PC-9 (cell line): ENCODE data around the gene SLC5A9. TPM values are rescaled to one million over a fixed set of nuclear protein-coding genes. Genes with fewer than 3 reads are reported as not detected.

Experiments used
- BruUV-seq: library from RNA; stranded (reverse); fragments of 400-500 nt; replicated peaks from 2 replicates; lab custom pipeline; 2021; lab: Mats Ljungman, UMichigan
- CTCF ChIA-PET: fragments of 300-600 bp; sonication (Branson Sonifier 250); formaldehyde crosslinking; loops from one replicate; lab custom pipeline; 2022; ENCODE audit warnings: antibody characterized with exemption; lab: Charles Lee
- POLR2A ChIA-PET: fragments of 300-600 bp; sonication (Branson Sonifier 250); formaldehyde crosslinking; loops from one replicate; lab custom pipeline; 2022; ENCODE audit warnings: antibody characterized with exemption; ENCODE audit not compliant: unreplicated experiment; lab: Charles Lee
- DNase-seq, 2 experiments: peaks; one replicate each; pipeline versions ENCODE4 v3.0.0 to v3.0.0-alpha.2; 2015 to 2022; ENCODE audit warnings: mixed read lengths in 1 of 2
- H2AFZ ChIP-seq: fragments of 200-600 bp; sonication (generic); 2 replicates; pipeline ENCODE4 v1.8.1; 2017; ENCODE audit warnings: antibody characterized with exemption
- H3F3A ChIP-seq: fragments of 200-600 bp; sonication (generic); 2 replicates; pipeline ENCODE4 v1.8.1; 2017; ENCODE audit warnings: antibody characterized with exemption, mild to moderate bottlenecking, low read depth; ENCODE audit not compliant: insufficient read depth
- H3K27ac ChIP-seq: fragments of 200-600 bp; sonication (generic); 2 replicates; pipeline ENCODE4 v1.6.1; 2016; ENCODE audit warnings: mixed run types
- H3K27me3 ChIP-seq: fragments of 200-600 bp; sonication (generic); 2 replicates; pipeline ENCODE4 v1.6.1; 2016; ENCODE audit warnings: low read depth, mixed run types; ENCODE audit not compliant: insufficient read depth
- H3K36me3 ChIP-seq: fragments of 200-600 bp; sonication (generic); 2 replicates; pipeline ENCODE4 v1.6.1; 2016; ENCODE audit warnings: low read depth, mixed run types
- H3K4me1 ChIP-seq: fragments of 200-600 bp; sonication (generic); replicated peaks from 2 replicates; pipeline ENCODE4 v1.6.1; 2016; ENCODE audit warnings: mixed run types; ENCODE audit not compliant: insufficient read depth
- H3K4me2 ChIP-seq: fragments of 200-600 bp; sonication (generic); 2 replicates; pipeline ENCODE4 v1.6.1; 2017; ENCODE audit warnings: mixed run types
- H3K4me3 ChIP-seq: fragments of 200-600 bp; sonication (generic); 2 replicates; pipeline ENCODE4 v1.6.1; 2016; ENCODE audit warnings: mixed run types
- H3K79me2 ChIP-seq: fragments of 200-600 bp; sonication (generic); 2 replicates; pipeline ENCODE4 v1.6.1; 2017; ENCODE audit warnings: low read depth, mixed run types
- H3K9me2 ChIP-seq: fragments of 200-600 bp; sonication (generic); 2 replicates; pipeline ENCODE4 v1.8.1; 2017; ENCODE audit warnings: mild to moderate bottlenecking; ENCODE audit not compliant: insufficient read depth
- H3K9me3 ChIP-seq: fragments of 200-600 bp; sonication (generic); 2 replicates; pipeline ENCODE4 v1.8.1; 2016; ENCODE audit warnings: low read depth; ENCODE audit not compliant: insufficient read depth
- H4K20me1 ChIP-seq: fragments of 200-600 bp; sonication (generic); 2 replicates; pipeline ENCODE4 v1.8.1; 2017; ENCODE audit not compliant: insufficient read depth
- CTCF ChIP-seq: fragments of 200-600 bp; sonication (generic); conservative IDR thresholded peaks from 2 replicates; pipeline ENCODE4 v1.6.1; 2017; ENCODE audit warnings: mixed run types, antibody characterized with exemption, mild to moderate bottlenecking, moderate library complexity
- EZH2 ChIP-seq: fragments of 200-600 bp; sonication (generic); IDR thresholded peaks from 2 replicates; pipeline ENCODE4 v1.8.0; 2017; ENCODE audit warnings: antibody characterized with exemption, low read depth
- intact Hi-C: fragments of 100-400 bp; cut with micrococcal nuclease; formaldehyde crosslinking; loops from one replicate; pipeline ENCODE4 v1.10.0; 2022; ENCODE audit not compliant: unreplicated experiment
- total RNA-seq: library from RNA; stranded (reverse); gene quantifications from 2 replicates; pipeline ENCODE4 v1.2.3, GENCODE V29; 2021

SLC5A9 gene
- total RNA-seq, 1 experiment from 2014 or later: not detected

DNA sequence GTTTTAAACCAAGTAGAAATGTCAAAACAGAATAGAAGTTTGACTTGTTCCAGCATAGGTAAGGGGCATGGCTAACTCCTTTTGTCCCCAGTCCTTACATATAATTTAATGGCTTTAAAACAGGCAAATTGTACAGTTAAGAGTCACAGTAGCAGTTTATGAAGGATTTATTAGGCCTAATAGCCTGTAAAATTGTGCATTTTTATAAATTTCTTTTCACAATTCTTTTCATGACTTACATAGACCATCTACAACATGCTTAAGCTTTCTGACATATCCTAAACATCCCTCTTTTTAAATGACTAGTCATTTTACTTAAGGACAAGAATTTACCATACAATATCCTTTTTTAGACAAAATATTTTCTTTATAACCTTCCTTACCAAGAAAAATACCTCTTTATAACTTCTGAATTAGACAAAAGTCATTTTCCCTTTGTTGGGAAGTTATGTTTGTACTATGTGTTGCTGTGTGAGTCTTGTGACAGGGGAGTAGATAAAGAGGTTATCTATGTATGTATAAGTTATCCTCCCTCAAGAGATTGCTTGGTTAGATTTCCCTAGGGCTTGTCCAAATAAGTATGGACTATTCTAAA lies 34.5 kb upstream of the SLC5A9 start:
- no peak overlapping the region for H3K4me3 ChIP-seq
- intact Hi-C loops: no loop called here
- no peak overlapping the region for H3K4me2 ChIP-seq
- H3K27ac ChIP-seq: no peak overlapping the region
- DNase-seq: no peak
- no peaks in the 10 kb centered on the region for H3K27me3 ChIP-seq
- CTCF ChIA-PET: no interaction called here
- H4K20me1 ChIP-seq: no peaks in the 10 kb centered on the region
- BruUV-seq: no TSS peak
- H3K9me2 ChIP-seq: no peaks in the 10 kb centered on the region
- no peaks in the 10 kb centered on the region for H3K4me1 ChIP-seq
- TF ChIP-seq EZH2 (no peak), CTCF (no peak)
- H3K9me3 ChIP-seq: peaks cover 8% of the 10 kb centered on the region; the same call in 1 of the 2 replicates
- H2AFZ ChIP-seq: no peak overlapping the region
- H3K36me3 ChIP-seq: no peaks in the 10 kb centered on the region
- POLR2A ChIA-PET: no interaction called here
- no peaks in the 10 kb centered on the region for H3F3A ChIP-seq
- H3K79me2 ChIP-seq: no peaks in the 10 kb centered on the region

GRCh38 chr1:48190881-48191280 lies 31.6 kb upstream of the SLC5A9 start:
- H3K27ac ChIP-seq: no peak overlapping the region
- H3K36me3 ChIP-seq: no peaks in the 10 kb centered on the region
- ChIA-PET POLR2A (no interaction called here), CTCF (no interaction called here)
- no peaks in the 10 kb centered on the region for H4K20me1 ChIP-seq
- H3K9me2 ChIP-seq: no peaks in the 10 kb centered on the region
- TF ChIP-seq CTCF: no peak
- no peak for TF ChIP-seq EZH2
- peaks cover 8% of the 10 kb centered on the region; the same call in 1 of the 2 replicates for H3K9me3 ChIP-seq
- H3K4me1 ChIP-seq: no peaks in the 10 kb centered on the region
- no peak overlapping the region for H3K4me3 ChIP-seq
- H2AFZ ChIP-seq: no peak overlapping the region
- no peak for DNase-seq
- intact Hi-C loops: no loop called here
- no peaks in the 10 kb centered on the region for H3K79me2 ChIP-seq
- 0 out of 2 replicates have a peak, but pooled peaks cover 5% of the 10 kb centered on the region for H3K27me3 ChIP-seq
- no peak overlapping the region for H3K4me2 ChIP-seq
- no peaks in the 10 kb centered on the region for H3F3A ChIP-seq
- BruUV-seq: no TSS peak

DNA sequence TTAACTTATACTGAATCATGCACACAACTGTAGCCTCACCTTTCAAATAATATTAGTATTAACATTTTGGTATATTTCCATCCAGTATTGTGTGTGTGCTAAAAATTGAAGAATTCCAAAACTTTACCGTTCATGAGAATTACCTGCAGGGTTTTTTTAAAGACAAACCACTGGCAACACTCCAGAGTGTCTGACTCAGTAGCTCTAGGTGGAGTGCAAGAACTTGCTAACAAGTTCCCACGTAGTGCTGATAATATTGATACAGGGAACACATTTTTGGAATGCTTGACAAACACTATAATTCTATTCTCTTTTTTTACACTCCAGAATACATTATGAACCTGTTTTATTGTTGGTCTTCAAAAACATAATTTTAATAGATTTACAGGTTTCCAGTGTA lies 27.7 kb upstream of the SLC5A9 start:
- Histone ChIP-seq H3K9me2 (no peaks in the 10 kb centered on the region), H3K4me1 (no peaks in the 10 kb centered on the region), H3K27me3 (0 out of 2 replicates have a peak, but pooled peaks cover 5% of the 10 kb centered on the region), H3K27ac (no peak overlapping the region), H3K36me3 (no peaks in the 10 kb centered on the region), H3K4me2 (no peak overlapping the region), H3K9me3 (no peaks in the 10 kb centered on the region), H4K20me1 (no peaks in the 10 kb centered on the region), H3K79me2 (no peaks in the 10 kb centered on the region), H3F3A (no peaks in the 10 kb centered on the region), H2AFZ (no peak overlapping the region), H3K4me3 (no peak overlapping the region)
- intact Hi-C loops: no loop called here
- TF ChIP-seq CTCF (no peak), EZH2 (no peak)
- DNase-seq: no peak
- CTCF ChIA-PET: interaction anchor here (0.6 kb wide), 1 partner anchor 190 kb away, joined by 5 read pairs; no protein-coding TSS in a partner anchor
- BruUV-seq: no TSS peak
- POLR2A ChIA-PET: no interaction called here
